Inflammatory macrophage treated with lipopolysaccharide for 4 hours (primary cell): ENCODE data around the gene RHOH.

ENCODE experiments used
- DNase-seq: peaks from one replicate; pipeline ENCODE4 v3.0.0-alpha.2; 2020

Gene RHOH

DNA sequence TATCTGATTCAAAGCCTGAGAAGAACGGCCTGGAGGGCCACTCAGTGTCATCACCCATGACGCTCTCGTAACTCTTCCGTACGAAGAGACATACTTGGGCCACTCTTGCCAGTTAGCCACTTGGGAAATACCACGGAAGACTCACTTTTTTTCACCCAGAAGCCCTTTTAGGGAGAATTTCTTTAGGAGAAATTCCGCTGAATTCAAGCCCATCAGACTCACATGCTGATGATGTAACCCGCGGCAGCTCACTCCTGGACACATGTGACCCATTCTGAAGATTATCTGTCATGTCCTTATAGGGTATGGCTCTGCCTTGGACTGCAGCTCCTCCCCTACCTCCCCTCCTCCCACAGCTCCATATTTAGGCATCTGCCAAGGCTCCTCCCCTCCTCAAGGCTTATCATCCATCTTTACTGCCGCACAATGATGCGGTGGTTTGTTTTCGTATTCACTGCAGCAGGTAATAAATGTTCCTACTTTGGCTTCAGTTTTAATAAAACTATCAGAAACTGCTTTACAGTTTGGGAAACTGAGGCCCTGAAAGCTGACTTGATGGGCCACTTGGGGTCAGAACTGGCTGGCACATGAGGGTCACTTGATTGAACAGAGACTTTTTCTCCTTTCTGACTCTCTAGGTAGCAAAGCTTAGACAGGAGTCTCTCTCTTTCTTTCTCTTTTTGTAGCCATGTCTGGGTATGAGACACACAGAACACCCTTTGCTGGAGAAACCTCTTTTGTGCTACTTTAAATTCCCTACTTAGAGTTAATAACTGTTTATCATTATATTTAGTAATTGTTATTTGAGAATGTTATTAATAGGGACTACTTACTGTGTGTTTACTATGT lies 42.1 kb downstream of the RHOH start:
- DNase-seq = peak; percentile 18

DNA sequence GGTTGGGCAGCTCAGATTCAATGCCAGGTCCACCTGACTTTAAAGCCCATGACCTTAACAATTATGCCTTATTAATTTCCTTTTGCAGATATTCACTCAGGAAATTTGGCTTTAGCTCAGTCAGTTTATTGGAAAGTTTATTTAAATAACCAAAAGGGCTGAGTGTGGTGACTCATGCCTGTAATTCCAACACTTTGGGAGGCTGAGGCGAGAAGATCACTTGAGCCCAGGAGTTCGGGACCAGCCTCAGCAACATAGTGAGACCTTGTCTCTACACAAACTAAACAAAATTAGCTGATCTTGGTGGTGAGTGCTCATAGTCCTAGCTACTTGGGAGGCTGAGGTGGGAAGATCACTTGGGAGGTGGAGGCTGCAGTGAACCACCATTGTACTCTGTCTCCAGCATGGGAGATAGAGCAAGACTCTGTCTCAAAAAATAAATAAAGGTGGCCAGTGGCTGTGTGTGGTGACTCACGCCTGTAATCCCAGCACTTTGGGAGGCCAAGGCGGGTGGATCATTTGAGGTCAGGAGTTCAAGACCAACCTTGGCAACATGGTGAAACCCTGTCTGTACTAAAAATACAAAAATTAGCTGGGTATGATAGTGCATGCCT lies 43.3 kb downstream of the RHOH start:
- DNase-seq = no peak

DNA sequence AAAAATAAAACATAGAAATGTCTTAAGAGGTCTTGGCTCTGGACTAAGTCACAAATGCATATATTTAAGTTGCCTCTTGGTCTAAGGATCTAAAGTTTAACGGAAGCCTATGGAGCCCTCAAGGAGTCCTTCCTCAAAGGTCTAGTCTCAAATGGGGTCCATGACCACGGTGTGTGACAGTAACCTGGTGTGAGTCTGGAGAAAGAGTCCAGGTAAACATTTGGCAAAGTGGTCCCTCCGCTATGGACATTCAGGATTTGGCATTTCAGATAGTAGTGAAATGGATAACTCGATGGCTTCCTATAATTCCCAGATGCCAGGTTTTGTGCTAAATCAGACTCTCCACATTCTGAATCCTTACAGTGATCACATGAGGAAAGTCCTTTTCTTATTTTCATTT lies 44.2 kb downstream of the RHOH start:
- no peak for DNase-seq

DNA sequence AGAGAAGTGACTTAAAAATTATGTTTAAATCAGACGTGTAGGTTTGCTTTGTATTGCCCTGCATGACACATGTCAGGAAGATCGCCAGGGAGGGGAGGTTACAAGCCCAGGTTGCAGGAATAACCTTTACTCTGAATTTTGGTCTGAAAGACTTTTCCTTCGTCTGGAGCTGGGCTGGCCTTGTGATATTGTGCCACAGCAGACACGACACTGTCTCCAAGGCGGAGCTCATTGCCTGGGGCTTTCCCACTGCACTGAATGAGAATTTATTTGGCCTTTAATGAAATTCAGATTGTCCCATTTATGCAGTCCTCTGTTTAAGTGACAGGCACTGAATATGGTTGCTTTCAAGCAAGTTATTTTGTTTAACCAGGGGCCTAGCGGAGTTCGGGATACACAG lies 45.1 kb downstream of the RHOH start:
- peak; percentile 74 for DNase-seq

DNA sequence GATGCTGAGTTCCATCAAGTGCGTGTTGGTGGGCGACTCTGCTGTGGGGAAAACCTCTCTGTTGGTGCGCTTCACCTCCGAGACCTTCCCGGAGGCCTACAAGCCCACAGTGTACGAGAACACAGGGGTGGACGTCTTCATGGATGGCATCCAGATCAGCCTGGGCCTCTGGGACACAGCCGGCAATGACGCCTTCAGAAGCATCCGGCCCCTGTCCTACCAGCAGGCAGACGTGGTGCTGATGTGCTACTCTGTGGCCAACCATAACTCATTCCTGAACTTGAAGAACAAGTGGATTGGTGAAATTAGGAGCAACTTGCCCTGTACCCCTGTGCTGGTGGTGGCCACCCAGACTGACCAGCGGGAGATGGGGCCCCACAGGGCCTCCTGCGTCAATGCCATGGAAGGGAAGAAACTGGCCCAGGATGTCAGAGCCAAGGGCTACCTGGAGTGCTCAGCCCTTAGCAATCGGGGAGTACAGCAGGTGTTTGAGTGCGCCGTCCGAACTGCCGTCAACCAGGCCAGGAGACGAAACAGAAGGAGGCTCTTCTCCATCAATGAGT lies 46.6 kb downstream of the RHOH start:
- DNase-seq = no peak

DNA sequence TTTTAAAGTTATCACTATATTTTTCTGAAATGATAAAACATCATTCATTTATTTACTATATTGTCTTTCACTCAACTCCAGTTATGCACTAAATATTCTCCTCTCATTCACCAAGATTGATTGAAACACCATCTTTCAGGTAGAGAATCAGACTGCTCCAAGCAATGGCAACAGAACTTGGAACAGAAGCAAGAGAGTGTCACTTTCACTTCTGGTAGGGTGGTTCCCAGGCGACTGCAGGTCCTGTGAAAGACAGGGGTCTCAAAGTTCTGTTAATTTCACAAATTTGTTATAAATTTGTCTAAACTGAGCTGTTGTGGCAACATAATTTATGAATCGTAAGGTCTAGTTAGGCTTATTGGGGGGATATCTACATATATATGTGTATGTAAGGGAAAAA lies 47.8 kb downstream of the RHOH start:
- DNase-seq = no peak

DNA sequence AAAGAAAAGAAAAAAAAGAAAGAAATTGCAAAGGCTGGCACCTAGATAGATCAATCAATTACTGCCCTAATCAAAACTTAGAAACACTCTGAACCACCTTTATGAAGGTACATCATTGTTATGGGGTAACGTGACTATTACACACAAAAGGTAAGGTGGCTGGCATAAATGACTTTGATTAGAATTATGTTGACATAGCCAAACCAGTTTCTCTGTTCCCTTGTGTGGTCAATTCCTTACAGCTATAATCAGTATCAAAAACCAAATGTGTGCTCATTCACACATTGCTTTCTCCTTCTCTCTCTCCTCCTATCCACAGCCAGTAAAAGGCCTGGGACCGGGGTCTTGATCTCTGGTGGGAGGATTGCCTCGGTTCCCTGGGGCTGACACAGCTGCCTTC lies 48.7 kb downstream of the RHOH start:
- DNase-seq = no peak

DNA sequence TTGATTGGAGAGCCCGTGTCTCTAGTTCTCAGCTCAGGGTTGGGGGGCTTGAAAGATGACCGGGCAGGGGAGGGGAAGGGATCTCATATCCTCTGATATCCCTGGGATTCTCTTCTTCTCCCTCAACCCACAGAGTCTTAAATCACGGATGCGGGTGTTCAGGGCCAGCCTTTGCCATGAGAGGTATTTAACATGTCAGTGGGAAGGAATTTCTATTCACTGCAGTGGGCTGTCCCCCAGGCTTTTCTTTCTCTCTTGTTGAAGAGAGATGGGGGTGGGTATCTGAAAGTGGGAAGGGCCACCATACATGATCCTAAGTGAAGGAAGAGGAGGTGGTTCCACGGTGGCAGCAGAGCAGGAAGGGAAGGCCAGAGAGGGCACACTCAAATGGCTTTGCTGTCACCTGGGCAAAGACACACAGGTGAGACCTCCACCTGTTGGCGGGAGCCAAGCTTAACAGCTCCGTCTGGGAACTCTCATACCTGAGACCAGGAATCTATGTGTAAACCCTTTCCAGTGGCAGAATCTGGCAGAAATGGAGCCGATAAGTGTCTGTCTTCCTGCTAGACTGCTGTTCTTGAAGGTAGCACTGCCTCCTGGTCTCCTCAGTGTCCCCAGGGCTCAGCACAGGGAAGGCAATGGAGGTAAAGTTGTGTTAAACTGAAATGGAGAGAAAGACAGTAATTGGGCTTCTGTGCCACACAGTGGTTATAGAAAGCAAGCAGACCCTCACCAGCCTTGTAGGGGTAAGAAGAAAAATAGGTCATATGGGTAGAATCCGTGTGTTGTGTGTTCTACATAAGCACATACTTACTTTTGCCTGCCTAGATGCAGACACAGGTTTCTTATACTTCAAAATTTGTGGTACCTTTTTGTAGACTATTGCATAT lies 49.4 kb downstream of the RHOH start:
- DNase-seq = no peak

DNA sequence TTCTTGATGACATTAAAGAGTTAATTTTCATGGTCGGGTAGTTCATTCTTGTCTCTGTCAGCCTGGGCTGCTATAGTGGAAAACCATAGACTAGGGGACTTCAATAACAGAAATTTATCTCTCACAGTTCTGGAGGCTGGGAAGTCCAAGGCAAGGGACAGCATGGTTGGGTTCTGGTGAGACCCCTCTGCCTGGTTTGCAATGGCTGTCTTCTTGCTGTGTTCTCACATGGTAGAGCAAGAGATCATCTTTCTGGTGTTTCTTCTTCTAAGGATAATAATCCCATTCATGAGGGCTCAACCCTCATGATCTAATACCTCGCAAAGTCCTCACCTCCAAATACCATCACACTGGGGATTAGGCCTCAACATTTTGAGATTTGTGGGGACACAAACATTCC lies 50.1 kb downstream of the RHOH start:
- no peak for DNase-seq

DNA sequence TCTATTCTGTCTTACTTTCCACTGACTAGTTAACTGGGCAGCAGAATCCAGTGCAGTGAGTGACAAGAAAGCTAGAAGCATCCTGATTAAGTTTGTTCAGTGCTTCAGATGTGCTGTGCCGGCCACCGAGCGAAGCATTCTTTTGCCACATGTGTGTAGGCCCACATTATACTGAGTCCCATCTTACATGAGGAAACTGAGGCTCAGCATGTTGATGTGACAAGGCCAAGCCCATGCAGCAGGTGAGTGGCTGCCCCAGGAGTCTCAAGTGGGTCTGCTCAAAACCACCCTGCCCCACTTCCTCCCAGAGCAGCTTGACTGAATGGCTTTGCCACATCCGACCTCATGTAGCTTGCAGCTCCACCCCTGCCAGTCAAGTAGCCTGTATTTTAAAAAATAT lies 50.5 kb downstream of the RHOH start:
- DNase-seq = no peak

DNA sequence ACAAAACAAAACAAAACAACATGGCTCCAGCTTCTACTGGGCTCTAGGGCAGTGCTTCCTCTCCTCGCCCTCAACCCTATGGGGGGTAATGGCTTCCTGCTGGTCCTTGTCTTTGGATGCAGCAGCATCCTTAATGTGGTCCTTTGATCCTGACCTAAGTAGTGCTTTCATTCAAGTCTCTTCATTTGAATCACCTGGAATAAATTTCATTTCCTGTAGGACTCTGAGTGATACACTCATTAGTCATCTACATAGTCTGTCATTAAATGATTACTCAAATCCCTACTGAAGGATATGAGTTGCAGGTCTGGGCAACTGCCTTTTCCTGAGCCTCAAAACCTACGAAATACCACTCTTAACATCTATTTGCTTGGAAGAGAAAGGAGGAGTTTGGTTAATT lies 54.5 kb downstream of the RHOH start:
- DNase-seq = no peak

DNA sequence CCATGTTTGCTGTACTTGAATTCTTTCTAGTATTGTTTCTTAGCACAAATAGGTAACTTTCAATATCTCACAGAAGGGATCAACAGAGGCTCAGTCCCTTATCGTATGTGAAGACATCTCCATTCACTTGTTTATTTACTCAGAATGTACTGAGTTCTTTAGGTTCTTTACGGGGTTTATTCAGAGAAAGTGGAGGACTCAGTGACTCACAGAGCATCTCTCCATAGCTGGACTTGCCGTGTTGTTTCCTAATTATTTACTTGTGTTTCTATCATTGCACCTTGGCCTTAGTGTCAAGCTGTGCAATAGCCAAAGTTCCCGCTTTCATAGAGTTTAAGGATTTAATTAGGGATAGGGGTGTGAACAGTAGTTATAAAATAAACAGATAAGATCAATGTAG lies 57.1 kb downstream of the RHOH start:
- DNase-seq = no peak

DNA sequence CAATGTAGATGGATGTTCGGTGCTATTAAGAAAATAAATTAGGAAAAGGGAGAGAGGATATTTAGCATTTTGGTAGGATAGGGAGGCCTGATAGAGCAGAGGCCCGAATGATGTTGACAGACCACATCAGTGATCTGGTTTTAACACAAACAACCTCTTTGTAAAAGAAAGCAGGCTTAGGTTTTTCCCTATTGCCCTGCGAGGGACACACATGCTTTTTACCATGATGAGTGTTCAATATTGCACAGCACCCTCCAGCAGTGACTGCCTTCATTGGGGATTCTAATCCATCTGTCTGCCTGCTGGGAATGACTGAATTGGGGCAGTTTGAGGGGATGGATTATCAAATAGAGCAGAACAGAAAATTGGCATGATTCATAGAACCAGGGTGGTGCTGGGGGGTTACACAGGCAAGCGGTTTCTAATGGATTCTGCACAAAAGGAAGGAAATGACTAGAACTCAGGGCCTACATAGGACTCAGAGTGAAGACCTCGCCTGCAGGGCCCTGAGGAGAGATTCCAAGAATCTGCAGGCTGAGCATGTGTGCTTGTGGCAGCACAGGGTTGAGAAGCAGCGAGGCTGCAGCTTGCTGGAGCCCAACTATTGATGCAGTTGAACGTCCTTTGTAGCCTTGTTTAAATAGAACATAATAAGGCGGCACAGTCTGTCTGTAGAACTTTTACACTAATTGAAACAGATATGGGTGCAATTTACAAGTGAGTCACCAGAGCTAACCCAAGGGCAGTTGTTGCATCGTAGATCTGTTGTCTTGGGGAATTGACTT lies 58.0 kb downstream of the RHOH start:
- DNase-seq = no peak

DNA sequence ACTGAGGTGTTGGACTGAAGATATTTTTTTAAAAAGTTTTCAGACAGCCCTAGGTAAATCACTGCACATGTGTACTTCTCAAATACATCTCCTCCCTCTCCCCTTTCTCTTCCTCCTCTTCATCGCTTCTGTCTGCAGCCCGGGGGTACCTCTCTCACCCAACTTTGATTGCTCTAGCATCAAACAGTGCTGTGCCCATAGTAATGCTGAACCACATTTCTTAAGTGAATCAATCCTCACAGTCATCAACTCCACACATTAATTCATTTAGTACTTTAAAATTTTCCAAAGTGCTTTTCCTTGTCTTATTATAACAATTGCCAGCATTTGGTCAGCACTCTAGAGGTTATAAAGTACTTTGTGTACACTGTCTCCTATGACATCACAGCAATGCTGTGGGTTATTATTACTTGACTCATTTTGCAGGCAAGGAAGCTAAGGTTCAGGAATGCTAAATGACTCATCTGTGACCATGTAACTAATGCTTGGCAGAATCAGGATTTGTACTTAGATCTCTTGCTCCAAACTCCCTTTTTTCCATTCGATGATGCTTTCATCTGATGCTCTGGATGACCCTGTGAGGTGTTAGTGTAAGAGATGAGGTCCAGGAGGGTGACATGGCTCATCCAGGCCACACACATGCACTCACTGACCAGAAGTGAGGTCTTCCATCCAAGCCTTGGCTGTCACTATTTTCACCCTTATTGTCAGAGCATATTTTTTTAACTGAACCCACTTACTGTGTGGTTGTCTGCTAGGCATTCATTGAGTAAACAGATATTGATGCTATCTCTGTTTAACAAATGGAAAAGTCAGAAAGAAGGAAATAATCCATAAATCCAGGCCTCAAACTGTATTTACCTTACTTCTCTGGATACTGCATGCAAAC lies 58.8 kb downstream of the RHOH start:
- DNase-seq = peak; percentile 16

DNA sequence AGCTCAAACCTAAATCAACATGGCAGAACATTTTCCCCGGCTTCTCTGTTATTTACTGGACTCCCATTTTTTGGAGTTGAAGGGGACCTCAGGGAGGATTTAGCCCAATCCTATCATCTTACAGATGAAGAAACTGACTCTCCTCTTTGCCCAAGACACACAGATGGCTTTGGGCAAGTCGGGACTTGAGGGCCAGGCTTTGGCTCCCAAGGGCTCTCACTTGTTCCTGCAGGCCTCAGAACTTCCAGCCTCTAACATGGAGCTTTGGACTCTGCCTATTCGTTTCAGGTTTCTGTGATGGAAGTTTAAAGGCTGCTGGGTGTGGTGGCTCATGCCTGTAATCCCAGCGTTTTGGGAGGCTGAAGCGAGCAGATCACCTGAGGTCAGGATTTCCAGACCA lies 59.5 kb downstream of the RHOH start:
- DNase-seq = no peak

DNA sequence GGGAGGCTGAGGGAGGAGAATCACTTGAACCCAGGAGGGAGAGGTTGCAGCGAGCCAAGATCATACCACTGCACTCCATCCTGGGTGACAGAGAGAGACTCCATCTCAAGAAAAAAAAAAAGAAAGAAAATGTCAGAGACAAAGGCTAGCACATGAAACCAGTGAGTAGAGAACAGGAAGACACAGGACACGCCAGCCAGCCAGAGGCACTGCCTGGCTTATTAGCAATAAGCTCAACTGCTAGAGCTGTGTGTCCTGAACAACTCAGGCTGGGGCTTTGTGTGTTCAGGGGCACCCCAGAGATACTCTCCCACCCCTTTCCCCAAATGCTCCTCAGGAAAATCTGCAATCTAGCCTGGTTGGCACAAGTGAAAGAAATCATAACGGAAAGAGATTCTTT lies 60.0 kb downstream of the RHOH start:
- no peak for DNase-seq

DNA sequence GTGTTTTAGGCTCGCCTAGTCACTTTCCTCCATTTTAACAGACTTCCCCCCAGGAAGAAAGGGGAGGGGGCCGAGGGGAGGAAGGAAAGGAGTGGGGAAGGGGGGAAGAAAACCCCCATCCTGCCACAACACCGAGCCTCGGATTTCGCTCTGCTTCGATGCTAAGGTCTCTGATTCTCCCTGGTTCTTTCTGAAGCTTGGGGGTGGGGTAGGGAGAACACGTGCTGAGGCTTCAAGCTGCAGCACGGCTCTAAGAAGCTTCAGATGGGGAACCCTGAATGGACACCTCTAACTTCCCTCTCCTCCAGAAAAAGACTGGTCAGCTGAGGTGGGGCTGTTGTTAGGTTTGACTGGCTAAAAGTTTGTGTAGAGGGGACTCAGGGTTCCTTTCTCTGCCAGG lies 61.8 kb downstream of the RHOH start:
- DNase-seq = peak; percentile 15

DNA sequence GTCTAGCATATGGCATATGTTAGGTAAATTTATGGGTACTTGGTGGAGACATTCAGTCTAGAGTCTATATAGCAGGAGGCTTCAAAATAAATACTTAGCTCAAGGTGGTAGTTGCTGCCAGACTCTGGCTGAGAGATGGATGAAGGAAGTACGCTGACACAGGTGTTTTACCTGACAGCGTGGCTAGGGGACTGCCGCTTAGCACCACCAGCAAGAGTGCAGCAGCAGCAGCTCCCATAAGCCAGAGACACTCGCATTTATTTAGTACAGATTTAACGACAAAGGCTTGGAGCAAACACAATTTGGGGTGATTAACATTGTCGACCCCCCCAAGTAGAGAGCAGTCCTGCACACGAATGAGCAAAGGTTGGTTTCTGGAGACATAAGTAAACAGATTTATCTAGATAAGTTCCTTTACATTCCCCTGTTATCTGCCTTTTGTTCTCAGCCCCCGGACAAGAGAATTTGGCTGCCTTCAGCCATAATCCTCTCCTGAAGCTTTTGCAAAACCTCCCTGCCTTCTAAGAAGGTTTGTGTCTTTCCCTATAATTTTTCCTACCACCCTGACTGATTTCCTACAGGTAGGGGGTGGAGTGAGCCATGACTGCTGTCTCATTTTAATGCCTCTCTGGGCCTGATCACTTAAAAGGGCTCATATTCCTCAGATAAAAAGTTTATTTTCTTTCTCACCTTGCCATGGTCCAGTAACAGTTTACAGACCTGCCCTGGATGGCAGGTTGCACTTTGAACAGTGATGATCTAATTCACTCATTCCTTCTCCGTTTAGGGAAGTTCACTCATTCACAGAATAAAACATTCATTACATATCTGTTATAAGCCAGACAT lies 64.6 kb downstream of the RHOH start:
- no peak for DNase-seq

DNA sequence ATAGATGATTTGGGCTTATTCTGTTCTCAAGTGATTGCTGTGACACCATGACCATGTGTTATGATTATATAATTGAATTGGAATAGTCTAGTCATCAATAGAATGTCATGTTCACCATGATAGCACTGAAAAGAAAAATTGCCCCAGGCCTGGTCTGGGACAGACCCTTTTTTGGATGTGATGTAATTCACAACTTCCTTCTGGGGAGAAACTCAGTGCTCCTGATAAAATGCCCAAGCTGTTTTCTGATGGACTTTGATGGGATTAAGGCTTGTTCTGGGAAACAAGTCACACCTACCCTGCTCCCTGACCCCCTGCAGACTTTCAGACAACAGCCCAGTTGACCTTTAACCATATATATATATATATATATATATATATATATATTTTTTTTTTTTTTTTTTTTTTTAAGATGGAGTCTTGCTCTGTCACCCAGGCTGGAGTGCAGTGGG lies 65.3 kb downstream of the RHOH start:
- peak; percentile 50 for DNase-seq

DNA sequence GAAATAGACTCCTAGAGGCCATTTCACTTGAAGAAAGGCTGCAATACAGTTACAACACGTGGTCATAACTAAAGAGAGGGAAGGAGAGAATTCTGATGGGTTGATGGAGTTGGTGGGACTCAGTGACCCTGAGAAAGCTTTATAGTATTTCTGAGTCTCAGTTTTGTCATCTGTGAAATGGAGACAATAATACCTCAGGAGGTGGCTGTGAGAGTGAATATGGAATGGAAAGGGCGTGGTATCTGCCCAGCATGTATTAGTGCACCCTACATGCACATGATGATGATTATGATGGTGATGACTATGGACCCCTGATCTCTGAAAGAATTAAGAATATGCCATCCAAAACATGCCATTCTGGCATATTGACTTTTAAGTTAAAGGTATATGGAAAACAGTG lies 66.0 kb downstream of the RHOH start:
- DNase-seq = no peak
